HG02885 (cell line): Measurements from ENCODE around the gene CWF19L2.
"Not testable (repeated sequence)": the region's sequence is repeated elsewhere in the genome, so short reads cannot be mapped to it uniquely, and the experiment has no call there.

Experiments
- ATAC-seq: cut with Tn5 transposase; IDR thresholded peaks from one replicate; pipeline ENCODE4 v1.9.1; 2021; ENCODE audit warnings: mild to moderate bottlenecking; ENCODE audit not compliant: unreplicated experiment, poor library complexity

CWF19L2 gene

GRCh38 chr11:107457558-107458271 is at the start of gene CWF19L2:
TSS of gene CWF19L2 (minus strand) at chr11:107457825. CDS start at chr11:107457816, 9 bp downstream.
- peak; percentile 98 for ATAC-seq

GRCh38 chr11:107505647-107506225 is 48.1 kb upstream of the CWF19L2 start:
- no peak for ATAC-seq

GRCh38 chr11:107504981-107505380 is 47.4 kb upstream of the CWF19L2 start:
- ATAC-seq, result no peak

GRCh38 chr11:107501713-107502112 is 44.1 kb upstream of the CWF19L2 start:
- ATAC-seq, result no peak

GRCh38 chr11:107497371-107497770 is 39.7 kb upstream of the CWF19L2 start:
- ATAC-seq, result not testable (repeated sequence)

- no peak for ATAC-seq
Observed at GRCh38 chr11:107496011-107496410, 38.4 kb upstream of the CWF19L2 start.

- no peak for ATAC-seq
Observed at GRCh38 chr11:107494055-107494454, 36.4 kb upstream of the CWF19L2 start.

GRCh38 chr11:107493117-107493516 is 35.5 kb upstream of the CWF19L2 start:
- ATAC-seq, result no peak

GRCh38 chr11:107490836-107491235 is 33.2 kb upstream of the CWF19L2 start:
- no peak for ATAC-seq

- ATAC-seq, result no peak
Observed at GRCh38 chr11:107482234-107482633, 24.6 kb upstream of the CWF19L2 start.

GRCh38 chr11:107478922-107479321 is 21.3 kb upstream of the CWF19L2 start:
- no peak for ATAC-seq

GRCh38 chr11:107477820-107478219 is 20.2 kb upstream of the CWF19L2 start:
- ATAC-seq, result no peak

GRCh38 chr11:107473792-107474191 is 16.2 kb upstream of the CWF19L2 start:
- ATAC-seq, result no peak

GRCh38 chr11:107472966-107473365 is 15.3 kb upstream of the CWF19L2 start:
- no peak for ATAC-seq

- no peak for ATAC-seq
Observed at GRCh38 chr11:107468596-107468995, 11.0 kb upstream of the CWF19L2 start.

GRCh38 chr11:107467696-107468095 is 10.1 kb upstream of the CWF19L2 start:
- no peak for ATAC-seq

GRCh38 chr11:107466275-107466866 is 8.7 kb upstream of the CWF19L2 start:
- ATAC-seq, result not testable (repeated sequence)

GRCh38 chr11:107457205-107457557 is 444 bp downstream of the CWF19L2 start:
- peak; percentile 53 for ATAC-seq

GRCh38 chr11:107453594-107454286 is 3.9 kb downstream of the CWF19L2 start:
- no peak for ATAC-seq

GRCh38 chr11:107446822-107447431 is 10.7 kb downstream of the CWF19L2 start:
- ATAC-seq, result no peak
